ENCODE results near the gene KHK. TPM values are rescaled to one million over a fixed set of nuclear protein-coding genes. Genes with fewer than 3 reads are reported as not detected.

KHK gene
- total and polyA plus RNA-seq, 2 of the 8 experiments (the other 6 are each of a cell fraction or from before 2014, with no cell fraction given): 11.0 to 17.7 TPM

DNA sequence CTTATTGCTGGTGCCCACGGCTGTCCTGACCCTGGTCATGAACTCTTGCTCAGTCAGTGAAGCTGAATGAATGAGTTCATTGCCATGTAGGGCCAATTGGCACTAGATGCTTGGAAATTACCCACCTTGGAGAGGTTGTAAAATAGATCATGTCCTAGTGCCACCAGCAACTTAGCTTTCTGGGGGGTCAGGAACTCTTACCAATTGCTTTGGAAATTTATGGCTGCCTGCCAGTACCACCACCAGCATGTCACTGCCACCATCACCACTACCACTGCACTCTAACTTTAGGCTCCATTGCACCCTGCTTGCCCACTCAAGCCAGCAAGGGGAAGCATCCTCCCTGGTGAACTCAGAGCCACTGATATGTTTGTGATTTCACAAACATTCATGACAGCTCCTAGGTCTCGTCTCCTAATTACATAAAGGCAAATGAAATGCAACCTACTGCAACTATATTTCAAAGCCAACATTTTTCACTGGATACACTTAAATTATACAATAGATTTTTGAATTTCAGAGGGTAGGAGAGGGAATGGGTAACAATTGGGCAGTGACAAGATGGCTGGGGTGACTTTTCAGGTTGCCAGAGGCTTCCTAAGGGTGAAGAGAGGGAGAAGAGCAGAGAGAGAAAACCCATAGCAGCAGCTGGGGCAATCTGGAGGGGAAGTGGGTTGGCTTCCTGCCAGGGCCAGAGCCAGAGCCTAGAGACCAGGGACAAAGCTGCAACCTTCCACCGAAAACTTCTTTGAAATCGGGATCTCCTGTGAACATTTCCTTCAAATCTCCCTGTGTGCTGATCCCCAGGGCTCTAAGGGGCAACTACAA lies 11.6 kb upstream of the KHK start:
- Histone ChIP-seq H3K4me2 (ENCODE audit: insufficient read depth in 1 of 2, low read depth in 2 of 2, low read length in 2 of 2) (no peak overlapping the region), H3K9ac (replicated peaks in 1 of 4; ENCODE audit: extremely low read depth in 1 of 4, low read depth in 3 of 4, low read length in 3 of 4) (no peak overlapping the region), H3K18ac (ENCODE audit: extremely low read depth, low read length) (no peak overlapping the region), H3K23me2 (ENCODE audit: low read depth, low read length) (peaks cover 14% of the 10 kb centered on the region; the same call in 1 of the 2 replicates), H3K36me3 (ENCODE audit: control insufficient read depth in 2 of 4, insufficient read depth in 4 of 4, low read length in 3 of 4) (peaks cover 0 to under 1% (median 0%) of the 10 kb centered on the region in 4 experiments; a peak in 3 of 8 replicates), H2BK15ac (ENCODE audit: low read length) (peak overlapping the region; percentile 29; the same call in 1 of the 2 replicates), H2BK5ac (ENCODE audit: low read depth, low read length) (no peak overlapping the region), H3K56ac (replicated peaks; ENCODE audit: insufficient read length, low read depth, low read length) (no peak overlapping the region), H3K79me2 (ENCODE audit: control insufficient read depth in 1 of 2, insufficient read depth in 2 of 2, low read length in 2 of 2) (peaks cover 0 to 12% of the 10 kb centered on the region in 2 experiments; a peak in 3 of 4 replicates), H3K9me3 (ENCODE audit: insufficient read depth in 2 of 2, low read depth in 1 of 2, low read length in 1 of 2) (no peaks in the 10 kb centered on the region), H3K79me1 (ENCODE audit: low read depth, low read length) (peaks cover 3% of the 10 kb centered on the region; the same call in 1 of the 2 replicates), H3K27me3 (replicated peaks in 1 of 4; ENCODE audit: control insufficient read depth in 3 of 4, extremely low read depth in 1 of 4, insufficient read depth in 3 of 4, low read length in 3 of 4) (0 out of 7 replicates have a peak, but pooled peaks cover 0 to 3% (median 0%) of the 10 kb centered on the region in 4 experiments), H2BK120ac (replicated peaks; ENCODE audit: low read depth, low read length) (no peak overlapping the region), H3K4me3 (ENCODE audit: extremely low read depth in 1 of 4, insufficient read depth in 2 of 4, low read depth in 3 of 4, low read length in 4 of 4) (no peak overlapping the region), H4K20me1 (replicated peaks in 1 of 2; ENCODE audit: control insufficient read depth in 1 of 2, insufficient read depth in 2 of 2, low read length in 2 of 2) (peaks cover 0 to 3% of the 10 kb centered on the region in 2 experiments), H4K8ac (ENCODE audit: extremely low read depth, insufficient read depth, low read length) (no peak overlapping the region), H2BK12ac (ENCODE audit: low read depth, low read length) (no peak overlapping the region), H3K4ac (replicated peaks; ENCODE audit: insufficient read length, low read depth, low read length) (no peak overlapping the region), H4K91ac (replicated peaks; ENCODE audit: insufficient read length, low read length) (no peak overlapping the region), H3K4me1 (replicated peaks in 1 of 4; ENCODE audit: control insufficient read depth in 3 of 4, insufficient read depth in 4 of 4, low read length in 3 of 4) (peaks cover 0 to 20% (median 7%) of the 10 kb centered on the region in 4 experiments; a peak in 6 of 7 replicates), H3K23ac (ENCODE audit: insufficient read length) (no peak overlapping the region), H2AK5ac (ENCODE audit: low read depth, low read length) (0 out of 2 replicates have a peak overlapping the region, but pooled peaks have one; percentile 24), H3K14ac (ENCODE audit: insufficient read length) (no peak overlapping the region), H2AFZ (ENCODE audit: low read length) (no peak overlapping the region), H3K27ac (ENCODE audit: low read depth, low read length) (no peak overlapping the region), H4K5ac (ENCODE audit: insufficient read length, low read depth, low read length) (no peak overlapping the region), H2BK20ac (ENCODE audit: low read length) (no peak overlapping the region)
- DNase-seq (ENCODE audit: low read depth in 1 of 2, low spot score in 2 of 2) (no peak), FAIRE-seq (no peak)
- POLR2A ChIA-PET (ENCODE audit: partially characterized antibody): interaction anchor here (0.6 to 18.5 kb wide), 4 partner anchors 8 to 143 kb away, joined by 5 to 441 read pairs (median 34); partner anchors contain the start of genes AGBL5 and CAD
- CTCF ChIA-PET (ENCODE audit: partially characterized antibody): interaction anchor here (0.9 to 1.7 kb wide), 6 partner anchors 8 to 228 kb away, joined by 3 to 8 read pairs (median 3); partner anchors contain the start of gene ABHD1
- 88% methylated on average over 4 of the region's 4 CpGs; no CpG with 5 or more reads in 1 of the 2 experiments for WGBS, 2 experiments (ENCODE audit: extremely low coverage in 1 of 2, insufficient coverage in 1 of 2, insufficient read length in 1 of 2, insufficient replicate concordance in 2 of 2, low coverage in 1 of 2, low lambda C conversion rate in 2 of 2, missing lambda C conversion rate in 1 of 2)
